GM19025 (cell line): ENCODE measurements around the gene TACC2.

Source experiments
- ATAC-seq: cut with Tn5 transposase; IDR thresholded peaks from one replicate; pipeline ENCODE4 v1.9.1; 2021; ENCODE audit warnings: mild to moderate bottlenecking, low read depth, moderate library complexity; ENCODE audit not compliant: unreplicated experiment

Gene TACC2

GRCh38 chr10:122138831-122139625, 150.1 kb downstream of the TACC2 start:
- ATAC-seq: no peak

- ATAC-seq: no peak
Measured at GRCh38 chr10:122139627-122140170, 150.7 kb downstream of the TACC2 start.

GRCh38 chr10:122140461-122140902, 151.5 kb downstream of the TACC2 start:
- no peak for ATAC-seq

GRCh38 chr10:122140941-122141623, 152.1 kb downstream of the TACC2 start:
- ATAC-seq: no peak

- no peak for ATAC-seq
Measured at GRCh38 chr10:122141821-122142640, 153.1 kb downstream of the TACC2 start.

- no peak for ATAC-seq
Measured at GRCh38 chr10:122142641-122143237, 153.8 kb downstream of the TACC2 start.

GRCh38 chr10:122143238-122143841, 154.4 kb downstream of the TACC2 start:
- ATAC-seq: no peak

GRCh38 chr10:122144199-122144598, 155.2 kb downstream of the TACC2 start:
- no peak for ATAC-seq

- ATAC-seq: no peak
Measured at GRCh38 chr10:122145113-122145512, 156.2 kb downstream of the TACC2 start.

GRCh38 chr10:122147663-122148062, 158.7 kb downstream of the TACC2 start:
- ATAC-seq: no peak

- ATAC-seq: no peak
Measured at GRCh38 chr10:122148876-122149560, 160.1 kb downstream of the TACC2 start.

- ATAC-seq: no peak
Measured at GRCh38 chr10:122149561-122150505, 160.9 kb downstream of the TACC2 start.

- no peak for ATAC-seq
Measured at GRCh38 chr10:122151121-122151694, 162.2 kb downstream of the TACC2 start.

- no peak for ATAC-seq
Measured at GRCh38 chr10:122152544-122152943, 163.6 kb downstream of the TACC2 start.

GRCh38 chr10:122154031-122154544, 165.1 kb downstream of the TACC2 start:
- no peak for ATAC-seq

- ATAC-seq: no peak
Measured at GRCh38 chr10:122154545-122155366, 165.8 kb downstream of the TACC2 start.

GRCh38 chr10:122157451-122157850, 168.5 kb downstream of the TACC2 start:
- no peak for ATAC-seq
